SU-DHL-6 (cell line): ENCODE measurements around the gene FOXO3.

Experiments used
- H2AFZ ChIP-seq: fragments of 200-600 bp; sonication (generic); 2 replicates; pipeline ENCODE4 v1.6.1; 2014; ENCODE audit warnings: low read depth, mild to moderate bottlenecking, moderate library complexity, mixed read lengths, antibody characterized with exemption, low read length; ENCODE audit not compliant: severe bottlenecking
- H3F3A ChIP-seq: fragments of 200-600 bp; shearing (Covaris generic); 2 replicates; pipeline ENCODE4 v1.6.0; 2016; ENCODE audit warnings: antibody characterized with exemption, mild to moderate bottlenecking; ENCODE audit not compliant: insufficient read depth
- H3K27ac ChIP-seq: fragments of 200-600 bp; sonication (generic); 2 replicates; pipeline ENCODE4 v1.5.1; 2016; ENCODE audit warnings: low read depth, mild to moderate bottlenecking, low read length, moderate library complexity, mixed read lengths
- H3K27me3 ChIP-seq: fragments of 200-600 bp; sonication (generic), shearing (Covaris generic); 2 replicates; pipeline ENCODE4 v1.6.0; 2014; ENCODE audit warnings: mild to moderate bottlenecking, low read length
- H3K36me3 ChIP-seq: fragments of 200-600 bp; sonication (generic); 2 replicates; pipeline ENCODE4 v1.6.1; 2014; ENCODE audit warnings: mild to moderate bottlenecking, low read length, mixed read lengths
- H3K4me2 ChIP-seq: fragments of 300-600, 200-600 bp; shearing (Covaris generic), sonication (generic); 2 replicates; pipeline ENCODE4 v1.6.0; 2014; ENCODE audit warnings: low read length, low read depth, mild to moderate bottlenecking; ENCODE audit not compliant: poor library complexity, severe bottlenecking
- H3K4me3 ChIP-seq: fragments of 200-600 bp; sonication (generic); 2 replicates; pipeline ENCODE4 v1.5.1; 2014; ENCODE audit warnings: antibody characterized with exemption, low read length, mild to moderate bottlenecking, mixed read lengths; ENCODE audit not compliant: insufficient read depth, poor library complexity, severe bottlenecking
- H3K79me2 ChIP-seq: fragments of 200-600 bp; sonication (generic); 2 replicates; pipeline ENCODE4 v1.6.1; 2014; ENCODE audit warnings: mild to moderate bottlenecking, low read length, moderate library complexity; ENCODE audit not compliant: insufficient read depth
- H3K9ac ChIP-seq: fragments of 200-600 bp; sonication (generic); 2 replicates; pipeline ENCODE4 v1.7.0; 2014; ENCODE audit warnings: mild to moderate bottlenecking, low read length
- H3K9me2 ChIP-seq: fragments of 200-600 bp; sonication (generic); replicated peaks from 2 replicates; pipeline ENCODE4 v1.6.1; 2014; ENCODE audit warnings: low read length; ENCODE audit not compliant: insufficient read depth
- H3K9me3 ChIP-seq: fragments of 200-600 bp; sonication (generic); 2 replicates; pipeline ENCODE4 v1.6.1; 2014; ENCODE audit warnings: low read length, mixed read lengths; ENCODE audit not compliant: insufficient read depth
- H4K20me1 ChIP-seq: fragments of 200-600 bp; sonication (generic); 2 replicates; pipeline ENCODE4 v1.6.1; 2014; ENCODE audit warnings: low read depth, mild to moderate bottlenecking, antibody characterized with exemption, low read length, moderate library complexity, mixed read lengths
- EZH2phosphoT487 ChIP-seq: fragments of 200-600 bp; sonication (generic), shearing (Covaris generic); conservative IDR thresholded peaks from 2 replicates; pipeline ENCODE4 v1.6.1; 2018; ENCODE audit warnings: mild to moderate bottlenecking, antibody characterized with exemption, low read length, moderate library complexity, mixed read lengths
- TF ChIP-seq, protein P1 (sequence below): fragments of 200-600 bp; sonication (generic); IDR thresholded peaks from one replicate; pipeline ENCODE4 v1.5.1; 2017; ENCODE audit warnings: antibody characterized with exemption, mild to moderate bottlenecking, low read length, moderate library complexity; ENCODE audit not compliant: insufficient read depth, poor library complexity, severe bottlenecking

The FOXO3 gene

DNA sequence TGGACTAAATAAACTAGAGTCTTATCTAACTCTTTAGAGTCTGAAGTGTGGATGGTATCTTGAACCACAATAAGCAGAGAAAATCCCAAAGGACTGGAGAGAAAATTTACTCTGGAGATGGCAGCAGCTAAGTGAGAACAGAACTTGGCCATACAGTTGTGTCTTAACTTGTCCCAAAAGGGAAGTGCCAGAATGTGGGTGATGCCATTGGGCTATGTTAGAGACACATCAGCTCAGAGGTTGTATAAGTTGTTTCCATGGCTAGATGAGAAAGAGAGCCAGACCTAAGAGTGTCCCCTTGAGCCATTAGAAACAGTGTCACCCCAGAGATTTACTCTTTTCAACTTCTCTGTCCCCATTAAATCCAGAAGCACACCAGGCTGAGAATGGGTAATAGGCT, 36.2 kb downstream of the FOXO3 start:
- Histone ChIP-seq H3K27me3 (no peaks in the 10 kb centered on the region), H3K36me3 (no peaks in the 10 kb centered on the region), H3K4me3 (no peak overlapping the region), H3K9me3 (no peaks in the 10 kb centered on the region), H3K4me2 (no peak overlapping the region), H3K9ac (no peak overlapping the region), H3K27ac (no peak overlapping the region), H3F3A (0 out of 2 replicates have a peak, but pooled peaks cover 3% of the 10 kb centered on the region), H2AFZ (no peak overlapping the region), H4K20me1 (no peaks in the 10 kb centered on the region), H3K79me2 (no peaks in the 10 kb centered on the region), H3K9me2 (no peaks in the 10 kb centered on the region)
- TF ChIP-seq EZH2phosphoT487 = no peak
- TF ChIP-seq, protein P1, sequence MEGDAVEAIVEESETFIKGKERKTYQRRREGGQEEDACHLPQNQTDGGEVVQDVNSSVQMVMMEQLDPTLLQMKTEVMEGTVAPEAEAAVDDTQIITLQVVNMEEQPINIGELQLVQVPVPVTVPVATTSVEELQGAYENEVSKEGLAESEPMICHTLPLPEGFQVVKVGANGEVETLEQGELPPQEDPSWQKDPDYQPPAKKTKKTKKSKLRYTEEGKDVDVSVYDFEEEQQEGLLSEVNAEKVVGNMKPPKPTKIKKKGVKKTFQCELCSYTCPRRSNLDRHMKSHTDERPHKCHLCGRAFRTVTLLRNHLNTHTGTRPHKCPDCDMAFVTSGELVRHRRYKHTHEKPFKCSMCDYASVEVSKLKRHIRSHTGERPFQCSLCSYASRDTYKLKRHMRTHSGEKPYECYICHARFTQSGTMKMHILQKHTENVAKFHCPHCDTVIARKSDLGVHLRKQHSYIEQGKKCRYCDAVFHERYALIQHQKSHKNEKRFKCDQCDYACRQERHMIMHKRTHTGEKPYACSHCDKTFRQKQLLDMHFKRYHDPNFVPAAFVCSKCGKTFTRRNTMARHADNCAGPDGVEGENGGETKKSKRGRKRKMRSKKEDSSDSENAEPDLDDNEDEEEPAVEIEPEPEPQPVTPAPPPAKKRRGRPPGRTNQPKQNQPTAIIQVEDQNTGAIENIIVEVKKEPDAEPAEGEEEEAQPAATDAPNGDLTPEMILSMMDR = no peak

DNA sequence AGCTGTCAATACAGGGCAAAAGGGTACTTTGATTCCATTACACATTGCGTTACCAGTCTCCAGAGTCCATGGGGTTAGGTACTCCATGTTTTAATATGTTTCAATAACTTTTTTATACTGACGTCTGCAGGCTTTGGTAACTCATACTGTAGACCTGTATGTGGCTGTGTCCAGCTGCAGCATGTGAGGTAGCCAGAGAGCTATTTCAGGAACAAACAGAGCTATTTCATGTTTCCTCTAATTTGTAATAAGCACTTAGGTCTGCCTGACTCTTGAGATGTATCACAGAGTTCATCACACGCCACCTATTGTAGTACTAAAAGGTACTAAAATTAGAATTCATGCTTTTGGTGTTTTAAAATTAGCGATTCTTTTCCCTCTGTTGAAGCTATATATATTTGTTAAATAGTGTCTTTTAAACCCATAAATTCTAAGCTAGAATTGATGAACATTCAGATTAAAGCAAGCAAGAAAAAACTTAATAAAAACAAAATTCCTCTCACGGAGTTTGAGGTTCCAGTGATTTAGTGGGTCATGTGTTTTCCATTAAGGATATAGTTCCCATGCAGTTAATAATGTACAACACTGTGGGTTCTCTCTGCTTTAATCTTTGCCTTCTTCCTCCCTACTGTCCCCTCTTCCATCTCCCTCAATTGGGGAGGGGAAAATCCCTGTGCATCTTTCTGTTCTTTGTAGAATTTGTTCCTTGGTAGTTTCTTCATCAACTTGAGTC, 37.0 kb downstream of the FOXO3 start:
- Histone ChIP-seq H3K27me3 (no peaks in the 10 kb centered on the region), H4K20me1 (no peaks in the 10 kb centered on the region), H3F3A (0 out of 2 replicates have a peak, but pooled peaks cover 3% of the 10 kb centered on the region), H3K79me2 (no peaks in the 10 kb centered on the region), H3K9me2 (no peaks in the 10 kb centered on the region), H3K9me3 (no peaks in the 10 kb centered on the region), H3K36me3 (no peaks in the 10 kb centered on the region), H3K4me3 (no peak overlapping the region), H2AFZ (no peak overlapping the region), H3K9ac (no peak overlapping the region), H3K4me2 (no peak overlapping the region), H3K27ac (no peak overlapping the region)
- TF ChIP-seq EZH2phosphoT487 = no peak
- TF ChIP-seq, protein P1 = no peak

DNA sequence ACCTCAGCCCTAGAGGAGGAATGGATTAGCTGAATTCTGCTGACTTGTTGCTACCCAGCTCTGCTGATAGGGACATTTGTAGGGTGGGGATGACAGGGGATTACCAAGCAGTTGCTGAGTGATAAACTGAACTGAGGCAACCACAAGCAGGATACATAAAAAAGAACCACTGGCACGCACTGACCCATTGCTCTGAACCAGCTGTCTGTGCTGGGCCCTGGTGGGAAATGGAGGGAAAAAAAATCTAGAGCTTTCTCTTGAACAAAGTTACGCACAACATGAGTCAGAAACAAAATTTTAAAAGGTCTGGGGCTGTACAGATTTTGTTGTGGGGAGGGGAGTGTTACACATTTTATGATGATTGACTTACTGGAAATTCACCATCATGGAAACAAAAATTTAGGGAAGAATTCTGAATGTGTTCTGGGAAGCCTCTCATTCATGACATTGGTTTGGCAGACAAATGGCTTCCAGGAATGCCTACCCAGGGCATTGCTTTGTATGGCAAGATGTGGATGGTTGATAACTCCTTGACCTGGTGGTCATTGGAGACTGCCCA, 37.7 kb downstream of the FOXO3 start:
- no peaks in the 10 kb centered on the region for H3K36me3 ChIP-seq
- no peaks in the 10 kb centered on the region for H3K9me2 ChIP-seq
- H3K9me3 ChIP-seq = no peaks in the 10 kb centered on the region
- no peak overlapping the region for H3K4me2 ChIP-seq
- no peak overlapping the region for H3K4me3 ChIP-seq
- H3K27ac ChIP-seq = no peak overlapping the region
- no peak for TF ChIP-seq EZH2phosphoT487
- TF ChIP-seq, protein P1 = no peak
- H3K79me2 ChIP-seq = no peaks in the 10 kb centered on the region
- no peak overlapping the region for H2AFZ ChIP-seq
- H4K20me1 ChIP-seq = no peaks in the 10 kb centered on the region
- no peaks in the 10 kb centered on the region for H3K27me3 ChIP-seq
- H3K9ac ChIP-seq = no peak overlapping the region
- no peaks in the 10 kb centered on the region for H3F3A ChIP-seq
